MCF 10A (cell line): Measurements from ENCODE around the gene ARL6IP5. TPM values are rescaled to one million over a fixed set of nuclear protein-coding genes. Genes with fewer than 3 reads are reported as not detected.

Source experiments
- BruUV-seq: library from RNA; stranded (reverse); fragments of 400-500 nt; replicated peaks from 2 replicates; lab custom pipeline; 2021; lab: Mats Ljungman, UMichigan
- CTCF ChIA-PET: fragments of 300-600 bp; sonication (Branson Sonifier 250); formaldehyde crosslinking; extraction: SDS; loops from one replicate; lab custom pipeline; 2021; ENCODE audit warnings: antibody characterized with exemption, inconsistent platforms; lab: Yijun Ruan, JAX
- POLR2A ChIA-PET: fragments of 300-600, 350-650 bp; sonication (Branson Sonifier 250); formaldehyde crosslinking; extraction: SDS; loops from one replicate; lab custom pipeline; 2020; ENCODE audit warnings: antibody characterized with exemption, inconsistent platforms; lab: Yijun Ruan, JAX
- DNase-seq: peaks from one replicate; pipeline ENCODE4 v3.0.0-alpha.2; 2018; ENCODE audit not compliant: unreplicated experiment
- H3K27ac Mint-ChIP-seq: one replicate; pipeline ENCODE4 v1.8.0; 2022; ENCODE audit warnings: mild to moderate bottlenecking, low read depth, mixed read lengths; ENCODE audit not compliant: unreplicated experiment
- H3K27me3 Mint-ChIP-seq: one replicate; pipeline ENCODE4 v1.8.0; 2022; ENCODE audit warnings: mixed read lengths; ENCODE audit not compliant: insufficient read depth, unreplicated experiment
- H3K36me3 Mint-ChIP-seq: one replicate; pipeline ENCODE4 v1.8.0; 2022; ENCODE audit warnings: mild to moderate bottlenecking, moderate library complexity, mixed read lengths; ENCODE audit not compliant: insufficient read depth, unreplicated experiment
- H3K4me1 Mint-ChIP-seq: one replicate; pipeline ENCODE4 v1.8.0; 2022; ENCODE audit warnings: mixed read lengths; ENCODE audit not compliant: insufficient read depth, unreplicated experiment
- H3K4me3 Mint-ChIP-seq: one replicate; pipeline ENCODE4 v1.8.0; 2022; ENCODE audit warnings: mild to moderate bottlenecking, moderate library complexity, mixed read lengths; ENCODE audit not compliant: unreplicated experiment
- H3K9me3 Mint-ChIP-seq: one replicate; pipeline ENCODE4 v1.8.0; 2022; ENCODE audit warnings: mixed read lengths; ENCODE audit not compliant: unreplicated experiment
- CTCF ChIP-seq: fragments of 200-600 bp; IDR thresholded peaks from one replicate; pipeline ENCODE4 v1.8.0; 2022; ENCODE audit warnings: antibody characterized with exemption, mild to moderate bottlenecking; ENCODE audit not compliant: unreplicated experiment
- intact Hi-C: fragments of 100-400 bp; cut with micrococcal nuclease; formaldehyde crosslinking; loops from 2 replicates; pipeline ENCODE4 v1.14.1; 2022
- total RNA-seq: library from RNA; stranded (reverse); gene quantifications from 2 replicates; pipeline ENCODE4 v1.2.3, GENCODE V29; 2022

ARL6IP5 gene
- total RNA-seq, 1 experiment from 2014 or later, result 50.0 TPM

DNA sequence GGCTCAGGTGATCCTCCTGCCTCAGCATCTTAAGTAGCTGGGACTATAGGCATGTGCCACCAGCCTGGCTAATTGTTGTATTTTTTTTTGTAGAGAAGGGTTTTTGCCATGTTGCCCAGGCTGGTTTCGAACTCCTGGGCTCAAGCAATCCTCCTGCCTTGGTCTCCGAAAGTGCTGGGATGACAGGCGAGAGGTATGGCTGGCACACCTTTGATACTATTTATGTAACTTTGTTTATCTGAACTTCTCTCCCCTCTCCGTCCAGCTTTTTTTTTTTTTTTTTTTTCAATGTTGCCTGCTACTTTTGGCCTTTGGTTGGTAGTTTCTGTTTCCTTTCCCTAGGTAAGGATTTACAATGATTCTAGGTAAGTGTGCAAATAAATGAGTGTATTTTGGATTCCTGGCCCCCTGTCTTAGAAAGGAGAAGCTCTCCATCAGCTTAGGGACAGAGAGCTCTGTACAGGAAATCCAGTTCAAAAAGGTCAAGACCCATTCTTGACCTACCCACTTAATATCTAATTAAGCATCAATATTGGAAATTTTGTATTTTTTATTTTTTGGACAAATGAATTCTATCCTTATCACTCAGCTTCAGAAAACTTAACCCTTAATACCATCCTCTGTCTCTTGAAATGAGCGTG lies 6.8 kb downstream of the ARL6IP5 start:
- no TSS peak for BruUV-seq
- Mint-ChIP-seq H3K36me3 (peaks cover 76% of the 10 kb centered on the region), H3K27me3 (no peaks in the 10 kb centered on the region), H3K27ac (no peak overlapping the region), H3K4me1 (peaks cover 36% of the 10 kb centered on the region), H3K4me3 (no peak overlapping the region), H3K9me3 (no peaks in the 10 kb centered on the region)
- intact Hi-C loops, result no loop called here
- ChIA-PET POLR2A (interaction anchor here (2.0 kb wide), 1 partner anchor 41 kb away, joined by 9 read pairs; no protein-coding TSS in a partner anchor), CTCF (interaction anchor here (1.0 kb wide), 2 partner anchors 8 to 30 kb away, joined by 3 read pairs; no protein-coding TSS in a partner anchor)
- TF ChIP-seq CTCF, result no peak
- DNase-seq, result no peak

GRCh38 chr3:69092030-69092516 lies 7.3 kb downstream of the ARL6IP5 start:
- no peaks in the 10 kb centered on the region for H3K27me3 Mint-ChIP-seq
- H3K4me3 Mint-ChIP-seq, result no peak overlapping the region
- peaks cover 82% of the 10 kb centered on the region for H3K36me3 Mint-ChIP-seq
- BruUV-seq, result no TSS peak
- CTCF ChIA-PET, result interaction anchor here (0.7 to 1.0 kb wide), 3 partner anchors 8 to 29 kb away, joined by 3 to 4 read pairs (median 3); no protein-coding TSS in a partner anchor
- H3K9me3 Mint-ChIP-seq, result no peaks in the 10 kb centered on the region
- H3K4me1 Mint-ChIP-seq, result peaks cover 36% of the 10 kb centered on the region
- TF ChIP-seq CTCF, result no peak
- DNase-seq, result no peak
- no peak overlapping the region for H3K27ac Mint-ChIP-seq
- POLR2A ChIA-PET, result interaction anchor here (0.6 to 2.0 kb wide), 2 partner anchors 24 to 41 kb away, joined by 3 to 9 read pairs; no protein-coding TSS in a partner anchor
- intact Hi-C loops, result no loop called here

- no peak for DNase-seq
- H3K9me3 Mint-ChIP-seq, result no peaks in the 10 kb centered on the region
- CTCF ChIA-PET, result interaction anchor here (0.7 to 2.8 kb wide), 5 partner anchors 8 to 49 kb away, joined by 3 to 13 read pairs (median 3); partner anchors contain the start of gene LMOD3
- no peaks in the 10 kb centered on the region for H3K27me3 Mint-ChIP-seq
- no peak overlapping the region for H3K27ac Mint-ChIP-seq
- H3K4me1 Mint-ChIP-seq, result peaks cover 35% of the 10 kb centered on the region
- no peak for TF ChIP-seq CTCF
- intact Hi-C loops, result no loop called here
- H3K4me3 Mint-ChIP-seq, result no peak overlapping the region
- H3K36me3 Mint-ChIP-seq, result peaks cover 82% of the 10 kb centered on the region
- BruUV-seq, result no TSS peak
- POLR2A ChIA-PET, result interaction anchor here (0.6 to 7.5 kb wide), 3 partner anchors 8 to 19 kb away, joined by 3 to 54 read pairs (median 4); partner anchors contain the start of gene ARL6IP5
These were observed 9.9 kb downstream of the ARL6IP5 start for GRCh38 chr3:69094467-69095205.

DNA sequence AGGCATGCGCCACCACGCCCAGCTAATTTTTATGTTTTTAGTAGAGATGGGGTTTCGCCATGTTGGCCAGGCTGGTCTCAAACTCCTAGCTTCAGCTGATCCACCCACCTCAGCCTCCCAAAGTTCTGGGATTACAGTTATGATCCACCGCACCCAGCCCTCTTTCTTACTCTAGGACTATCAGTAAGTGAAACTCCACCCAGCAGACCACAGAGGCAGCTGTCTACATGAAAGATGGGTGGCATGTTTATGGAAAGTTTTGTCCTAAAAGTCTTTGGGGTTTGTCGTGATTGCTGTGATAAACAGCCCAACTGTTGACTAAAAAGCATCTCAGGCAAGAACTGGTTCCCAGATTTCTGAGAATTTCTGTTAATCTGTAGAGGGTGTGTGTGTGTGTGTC lies 10.9 kb downstream of the ARL6IP5 start:
- Mint-ChIP-seq H3K4me1 (peaks cover 25% of the 10 kb centered on the region), H3K27ac (no peak overlapping the region)
- intact Hi-C loops, result no loop called here

More for the DNA sequence above, 10.9 kb downstream of the ARL6IP5 start:
- H3K4me3 Mint-ChIP-seq, result no peak overlapping the region
- no TSS peak for BruUV-seq
- H3K36me3 Mint-ChIP-seq, result peaks cover 82% of the 10 kb centered on the region
- ChIA-PET POLR2A (interaction anchor here (0.6 to 7.5 kb wide), 2 partner anchors 9 to 43 kb away, joined by 3 to 54 read pairs; partner anchors contain the start of genes ARL6IP5 and TMF1), CTCF (no interaction called here)
- no peaks in the 10 kb centered on the region for H3K27me3 Mint-ChIP-seq
- no peak for DNase-seq
- no peak for TF ChIP-seq CTCF
- no peaks in the 10 kb centered on the region for H3K9me3 Mint-ChIP-seq
